Stimulated activated CD4-positive, alpha-beta T cell treated with anti-CD3 and anti-CD28 coated beads, TNF-alpha, amount 100 ng/mL, for 48 hours (primary cell): ENCODE measurements around the gene CCDC88C.
A peak's percentile ranks its signal among the peaks of the same experiment; 100 is the strongest.

ENCODE experiments used
- DNase-seq, 3 donors: peaks; one replicate each; pipeline ENCODE4 v3.0.0-alpha.2; 2020; ENCODE audit warnings: low read depth in 3 of 3

Gene CCDC88C

DNA sequence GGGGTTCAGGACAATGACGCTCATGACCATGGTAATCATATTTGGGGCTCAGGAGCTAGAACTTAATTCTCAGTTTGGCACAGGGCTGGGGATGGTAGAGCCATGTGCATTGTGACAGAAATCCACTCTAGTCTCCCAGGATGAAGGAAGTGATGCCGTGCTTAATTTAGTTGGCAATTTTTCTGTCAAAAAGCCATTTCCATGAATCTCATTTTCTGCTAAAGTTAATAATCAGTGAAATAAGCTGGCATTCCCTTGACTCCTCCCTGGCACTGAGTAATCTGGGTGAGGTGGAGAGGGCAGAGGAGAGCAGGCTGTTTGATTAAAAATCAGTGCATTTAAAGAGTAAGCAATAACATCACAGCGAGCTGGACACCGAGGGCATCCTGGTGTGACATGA, 128.2 kb downstream of the CCDC88C start:
- no peak for DNase-seq

DNA sequence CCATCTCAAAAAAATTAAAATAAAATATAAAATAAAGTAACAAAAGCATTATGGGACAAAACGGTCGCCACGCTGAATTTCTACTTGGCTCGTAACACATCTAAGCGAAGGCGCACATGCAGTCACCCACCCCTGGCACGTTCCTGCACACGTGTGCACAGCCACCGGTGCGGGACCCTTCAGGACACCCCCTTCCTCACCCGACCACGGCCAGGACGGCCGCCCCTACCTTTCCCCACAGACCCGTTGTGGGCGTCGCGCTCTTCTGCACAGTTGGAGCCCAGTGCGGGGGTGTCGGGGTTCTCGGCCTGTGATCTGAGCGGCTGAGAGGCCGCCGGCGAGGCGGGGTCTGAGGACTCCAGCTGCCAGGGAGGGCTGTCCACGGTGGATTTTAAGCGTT, 128.7 kb downstream of the CCDC88C start:
- DNase-seq = no peak

GRCh38 chr14:91286530-91286937, 131.1 kb downstream of the CCDC88C start:
- DNase-seq = peak; percentile 61 to 76 (median 70)

DNA sequence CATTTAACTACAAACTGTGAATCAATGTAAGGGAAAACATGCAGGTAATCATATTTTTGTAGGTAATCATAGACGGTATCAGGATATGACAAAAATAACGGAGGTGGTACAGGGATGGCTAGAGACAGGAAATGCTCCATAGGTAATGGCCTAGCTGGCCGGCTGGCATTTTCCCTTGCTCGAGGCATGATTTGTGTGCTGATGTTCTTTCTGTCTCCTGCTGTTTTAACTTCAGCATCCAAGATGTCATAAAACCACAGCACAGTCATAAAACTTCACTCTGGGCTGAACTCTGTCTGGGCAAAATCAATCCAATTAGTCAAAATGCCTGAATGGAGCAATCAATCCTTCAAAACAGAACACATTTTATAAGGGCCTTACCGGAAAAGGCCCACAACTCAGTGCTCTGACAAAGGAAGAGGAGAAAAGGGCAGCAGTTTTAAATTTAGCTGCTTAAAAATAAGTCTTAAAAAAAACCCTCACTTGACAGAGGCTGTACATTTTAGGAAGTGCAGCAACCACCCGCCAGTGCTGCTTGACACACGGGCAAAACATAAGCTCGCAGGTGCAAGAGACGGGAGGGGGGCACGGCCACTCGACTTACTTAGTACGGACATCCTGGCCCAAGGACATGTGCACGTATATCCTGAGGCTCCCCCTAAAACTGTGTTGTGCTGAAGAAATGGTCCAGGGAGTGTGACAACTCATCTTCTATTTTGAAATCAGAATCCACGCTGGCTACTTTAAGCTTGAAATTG, 132.7 kb downstream of the CCDC88C start:
- no peak for DNase-seq

DNA sequence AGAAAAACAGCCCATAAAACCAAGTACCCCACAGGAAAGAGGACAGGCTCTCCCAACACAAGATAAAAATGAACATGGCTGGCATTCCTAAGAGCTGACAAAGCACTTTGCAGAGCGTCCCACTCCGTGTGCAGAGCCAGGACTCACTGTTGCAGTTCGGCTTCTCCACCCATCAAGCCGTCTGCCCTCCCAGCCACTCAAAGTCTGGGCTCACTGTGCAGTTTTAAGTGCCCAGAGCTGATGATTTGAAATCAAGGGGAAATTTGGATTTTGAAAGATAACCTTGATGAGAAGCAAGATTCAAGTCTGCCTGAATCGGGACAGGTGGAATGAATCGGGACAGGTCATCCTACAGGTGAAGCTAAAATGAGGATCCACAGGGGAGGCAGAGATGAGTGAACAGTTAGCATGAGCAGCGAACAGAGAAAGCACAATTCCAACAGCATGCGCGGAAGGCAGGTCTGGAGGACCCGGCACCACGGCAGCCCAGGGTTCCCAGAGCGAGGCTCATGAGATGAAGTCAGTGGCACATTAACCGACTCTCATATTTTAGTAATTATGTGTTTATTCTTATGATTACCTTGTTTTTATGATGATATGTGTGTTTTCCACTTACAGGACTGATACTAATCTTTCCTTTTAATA, 133.4 kb downstream of the CCDC88C start:
- DNase-seq = no peak

DNA sequence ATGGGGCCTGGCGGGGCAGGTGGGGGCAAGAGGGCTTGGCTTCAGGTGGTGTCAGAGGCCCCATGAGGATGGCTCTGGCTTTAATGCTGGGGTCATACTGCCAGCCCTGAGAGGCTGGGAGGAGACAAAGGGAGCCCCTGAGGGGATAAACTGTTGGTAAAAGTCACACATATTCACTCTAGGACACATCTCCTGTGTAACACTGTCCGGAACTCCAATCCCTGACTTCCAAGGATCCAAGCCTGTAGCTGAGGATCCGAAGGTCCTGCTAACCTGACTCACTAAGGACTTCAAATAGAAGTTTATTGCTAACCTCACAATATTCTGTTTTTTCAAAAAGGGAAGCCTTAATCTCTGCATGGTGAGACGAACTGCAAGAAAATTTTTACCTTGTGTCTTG, 134.0 kb downstream of the CCDC88C start:
- DNase-seq = no peak

- no peak for DNase-seq
Measured at GRCh38 chr14:91282954-91283645, 134.5 kb downstream of the CCDC88C start.

- DNase-seq = no peak
Measured at GRCh38 chr14:91281346-91281745, 136.3 kb downstream of the CCDC88C start.

DNA sequence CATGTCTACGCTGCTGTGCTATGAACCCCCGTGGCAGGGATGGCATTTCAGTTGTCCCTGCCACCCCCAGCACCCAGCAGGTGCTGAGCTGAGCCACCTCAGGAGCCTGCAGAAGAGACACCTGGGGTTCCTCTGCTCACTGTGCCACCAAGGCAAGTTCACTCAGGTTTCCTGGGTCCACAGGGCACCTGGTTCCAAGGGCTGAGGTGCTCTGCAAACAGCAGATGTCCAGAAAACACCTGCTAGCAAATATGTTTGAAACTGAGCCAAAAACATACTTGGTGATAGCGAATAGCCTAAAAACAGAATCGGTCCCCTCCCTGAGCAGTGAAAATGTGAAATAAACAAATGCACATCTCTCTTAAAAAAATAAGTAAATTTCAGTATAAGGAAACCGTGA, 137.5 kb downstream of the CCDC88C start:
- DNase-seq = no peak

GRCh38 chr14:91279354-91279753, 138.3 kb downstream of the CCDC88C start:
- no peak for DNase-seq

DNA sequence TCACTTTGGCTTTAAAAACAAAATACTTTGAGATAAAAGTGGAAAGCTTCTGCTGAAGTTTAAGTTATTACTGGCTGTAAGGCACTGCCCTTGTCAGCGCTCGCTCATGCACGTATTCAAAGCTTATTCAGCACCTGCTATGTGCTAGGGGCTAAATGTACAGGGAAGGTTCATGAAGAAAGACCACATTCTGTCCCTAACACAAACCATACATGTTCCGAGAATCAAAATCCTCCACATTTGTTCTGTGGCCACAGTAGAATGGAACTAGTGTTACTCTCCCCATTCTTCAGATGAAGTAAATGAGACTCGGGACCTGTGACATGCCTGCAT, 139.3 kb downstream of the CCDC88C start:
- no peak for DNase-seq

DNA sequence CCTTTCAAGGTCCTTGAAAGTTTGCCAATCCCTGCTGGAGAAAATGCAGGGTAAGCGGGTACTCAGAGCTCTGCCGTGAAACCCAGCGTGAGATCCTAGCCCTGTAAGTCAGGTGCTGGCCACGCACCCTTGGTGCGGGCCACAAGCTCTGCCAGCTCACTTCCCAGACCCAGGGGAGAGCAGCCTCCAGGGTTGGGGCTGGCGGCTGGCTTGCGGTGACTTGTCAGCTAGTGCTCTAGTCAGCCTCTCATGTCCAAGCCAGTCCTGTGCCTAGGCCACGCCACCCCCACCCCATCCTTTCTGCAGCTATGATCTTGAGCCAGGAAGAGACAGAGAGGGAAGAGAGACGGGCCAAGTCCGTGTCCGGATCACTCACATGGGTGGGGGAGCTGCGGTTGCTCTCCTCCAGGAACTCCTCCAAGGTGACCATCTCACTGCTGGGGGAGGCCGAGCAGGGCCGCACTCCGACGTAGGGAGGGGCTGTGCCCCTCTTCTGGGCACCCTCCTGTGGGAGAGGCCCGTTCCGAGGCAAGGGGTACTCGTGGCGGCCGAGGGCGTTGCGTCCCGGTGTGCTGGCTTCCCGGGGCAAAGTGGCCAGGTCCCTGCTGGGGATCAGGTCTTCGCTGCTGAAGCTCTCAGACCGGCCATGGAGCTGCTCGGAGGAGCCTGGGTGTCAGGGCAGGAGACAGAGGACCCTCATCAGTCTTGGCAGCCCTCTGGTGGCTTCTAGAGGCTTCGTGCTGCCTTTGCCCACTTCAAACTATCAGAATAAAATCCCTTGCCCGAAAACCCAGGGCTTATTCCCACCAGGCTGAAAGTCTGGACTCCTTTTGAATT, 139.9 kb downstream of the CCDC88C start:
- DNase-seq = no peak

DNA sequence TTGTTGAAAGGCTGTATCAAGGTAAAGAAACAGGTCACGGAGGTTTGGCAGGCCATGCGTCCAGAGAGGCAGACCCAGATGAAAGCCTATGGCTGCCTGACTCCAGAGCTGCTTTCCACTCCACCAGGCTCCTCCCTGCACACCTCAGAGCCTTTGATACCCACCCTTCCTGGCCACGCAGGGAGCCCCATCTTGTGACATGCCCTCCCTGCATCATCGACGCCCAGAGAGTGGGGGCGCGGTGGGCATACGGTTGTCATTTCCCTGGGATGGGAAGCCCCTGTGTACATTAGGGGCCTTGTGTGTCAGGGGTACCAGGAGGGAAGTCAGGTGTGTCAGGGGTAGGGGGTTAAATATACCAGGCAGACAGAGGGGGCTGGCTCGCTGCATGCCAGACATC, 142.8 kb downstream of the CCDC88C start:
- no peak for DNase-seq

- no peak for DNase-seq
Measured at GRCh38 chr14:91273885-91274273, 143.7 kb downstream of the CCDC88C start.

- no peak for DNase-seq
Measured at GRCh38 chr14:91273273-91273884, 144.2 kb downstream of the CCDC88C start.

- DNase-seq = no peak
Measured at GRCh38 chr14:91272341-91273272, 145.0 kb downstream of the CCDC88C start.

- DNase-seq = no peak
Measured at GRCh38 chr14:91271639-91272038, 146.0 kb downstream of the CCDC88C start.

DNA sequence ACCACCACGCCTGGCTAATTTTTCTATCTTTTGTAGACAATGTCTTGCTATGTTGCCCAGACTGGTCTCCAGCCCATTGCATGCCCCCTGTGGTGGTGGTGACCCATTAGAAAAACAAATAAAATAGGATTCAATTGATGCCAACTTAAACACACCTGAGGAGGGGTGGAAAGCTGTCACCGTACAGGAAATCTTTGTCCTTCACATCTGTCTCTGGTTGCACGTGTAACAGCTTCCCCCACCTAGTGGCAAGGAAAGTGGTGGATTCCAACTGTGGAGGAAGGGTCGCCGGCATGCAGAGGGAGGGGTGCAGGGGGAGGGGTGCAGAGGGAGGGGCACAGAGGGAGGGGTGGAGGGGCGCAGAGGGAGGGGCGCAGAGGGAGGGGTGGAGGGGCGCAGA, 147.0 kb downstream of the CCDC88C start:
- no peak for DNase-seq

GRCh38 chr14:91270188-91270587, 147.4 kb downstream of the CCDC88C start:
- no peak for DNase-seq
